GM18870 (cell line): ENCODE data around the gene MTA1.

ENCODE experiments used
- ATAC-seq: cut with Tn5 transposase; IDR thresholded peaks from one replicate; pipeline ENCODE4 v1.9.1; 2021; ENCODE audit warnings: moderate library complexity; ENCODE audit not compliant: unreplicated experiment

MTA1 gene

DNA sequence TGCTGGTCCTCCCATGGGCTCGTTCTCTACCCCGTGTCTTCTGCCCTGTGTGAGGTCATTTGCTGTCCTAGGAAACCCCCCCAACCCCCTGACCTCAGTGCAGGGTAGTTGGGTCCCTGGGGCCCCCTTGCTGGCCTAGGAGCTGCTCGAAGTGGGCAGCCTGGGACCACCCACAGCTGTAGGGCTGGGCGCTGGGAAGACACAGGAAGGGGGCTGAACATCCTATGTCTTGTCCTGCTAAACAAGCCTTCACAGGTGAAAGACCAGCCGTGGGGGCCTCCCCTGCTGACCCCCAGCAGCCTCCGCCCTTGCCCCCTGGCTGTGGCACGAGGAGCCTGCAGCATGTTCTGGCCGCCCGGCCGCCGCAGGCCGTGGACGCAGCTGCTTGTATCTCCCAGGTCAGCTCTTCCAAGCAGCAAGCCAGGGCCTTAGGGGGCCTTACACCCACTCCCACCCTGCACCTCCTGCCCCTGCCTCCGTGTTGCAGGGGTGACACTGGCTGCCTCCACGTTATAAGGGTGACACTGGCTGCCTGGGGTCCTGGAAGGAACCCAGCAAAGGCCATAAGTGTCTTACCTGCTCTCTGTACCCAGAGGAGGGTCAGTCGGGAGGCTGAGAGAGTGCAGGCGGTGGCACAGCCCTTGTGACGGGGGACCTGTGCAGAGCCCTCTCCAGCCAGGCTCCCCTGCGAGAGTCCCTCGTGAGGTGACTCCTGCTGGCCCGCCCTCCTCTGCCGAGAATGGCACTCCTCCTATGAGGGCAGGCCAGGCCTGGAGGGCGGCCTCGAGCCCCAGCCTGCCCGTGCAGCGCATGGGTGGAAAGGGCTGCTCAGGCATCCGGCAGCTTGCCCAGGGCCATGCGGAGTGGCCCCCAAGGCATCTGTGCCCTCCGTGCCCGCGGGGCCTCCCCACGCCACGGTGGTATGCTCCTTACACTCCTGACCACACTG, 32.8 kb upstream of the MTA1 start:
- ATAC-seq = no peak

DNA sequence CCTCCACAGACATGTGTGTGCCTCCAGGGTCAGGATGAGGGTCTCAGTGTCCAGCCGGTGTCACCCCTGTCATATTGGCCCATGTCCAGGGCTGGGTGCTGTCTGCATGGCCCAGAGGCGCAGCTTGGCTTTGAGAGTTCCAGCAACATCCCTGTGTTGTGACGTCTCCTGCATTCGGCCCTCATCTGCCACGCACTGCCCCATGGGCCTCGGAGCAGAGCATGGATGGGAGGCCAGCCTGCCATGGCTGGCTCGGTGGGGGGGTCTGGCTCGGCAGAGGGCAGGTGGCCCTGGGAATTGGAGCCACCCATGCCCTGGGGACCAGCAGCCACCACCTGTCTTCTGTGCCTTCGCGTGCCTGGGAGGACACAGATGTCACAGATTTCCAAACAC, 32.1 kb upstream of the MTA1 start:
- no peak for ATAC-seq

DNA sequence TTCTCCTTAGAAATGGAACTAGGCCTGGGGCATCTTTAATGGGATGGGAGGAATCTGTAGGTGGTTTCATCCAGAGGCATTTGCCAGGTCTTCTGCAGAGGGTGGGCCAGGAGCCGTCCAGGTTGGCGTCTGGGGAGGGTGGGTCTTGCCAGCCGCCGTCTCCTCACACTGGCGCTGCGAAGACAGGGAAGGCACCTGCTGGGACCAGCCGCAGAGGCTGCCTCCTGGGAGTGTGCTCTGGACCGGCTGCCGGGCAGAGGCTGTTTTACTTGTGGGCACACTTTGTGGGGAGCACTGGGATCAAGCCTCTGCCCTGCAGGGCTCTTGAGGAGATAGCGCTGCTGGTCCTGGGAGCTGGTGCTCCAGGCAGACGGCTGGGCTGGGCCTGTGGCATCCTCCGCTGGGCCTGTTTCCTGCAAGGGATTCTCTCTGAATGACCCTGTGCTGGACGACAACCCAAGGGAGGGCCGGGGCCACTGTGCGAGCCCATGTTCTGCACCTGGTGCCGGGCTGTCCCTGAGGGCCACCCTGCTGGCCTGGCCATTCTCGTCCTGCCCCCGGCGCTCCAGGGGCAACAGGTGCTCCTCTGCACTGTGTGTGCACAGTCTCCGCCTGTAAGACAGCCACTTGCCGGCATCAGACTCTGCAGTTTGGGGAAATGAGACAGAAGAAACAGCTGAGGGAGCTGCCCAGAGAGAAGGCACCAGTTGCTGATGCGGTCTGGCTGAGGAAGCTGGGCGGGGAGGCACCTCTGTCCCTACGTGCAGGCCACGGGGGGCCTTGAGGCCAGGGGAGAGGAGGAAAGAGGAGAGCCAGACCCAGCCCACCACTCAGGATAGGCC, 31.3 kb upstream of the MTA1 start:
- ATAC-seq = no peak

DNA sequence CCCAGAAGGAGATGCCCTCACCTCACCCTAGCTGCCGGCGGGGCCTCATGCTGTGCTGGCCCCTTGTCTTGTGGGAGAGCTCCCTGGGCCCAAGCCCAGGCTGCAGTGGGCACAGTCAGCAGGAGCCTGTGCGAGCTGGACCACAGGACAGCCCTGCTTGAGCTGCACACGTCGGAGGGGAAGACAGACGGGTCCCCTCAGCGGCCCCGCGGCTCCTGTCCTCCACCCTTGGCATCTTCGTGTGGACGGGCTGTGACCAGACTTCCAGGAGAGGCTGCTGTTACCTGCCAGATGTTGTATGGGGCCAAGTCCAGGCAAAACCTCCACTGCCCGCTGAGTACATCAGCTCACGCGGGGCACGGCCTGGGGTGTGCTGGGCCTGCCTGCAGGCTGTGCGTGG, 30.7 kb upstream of the MTA1 start:
- ATAC-seq = no peak

DNA sequence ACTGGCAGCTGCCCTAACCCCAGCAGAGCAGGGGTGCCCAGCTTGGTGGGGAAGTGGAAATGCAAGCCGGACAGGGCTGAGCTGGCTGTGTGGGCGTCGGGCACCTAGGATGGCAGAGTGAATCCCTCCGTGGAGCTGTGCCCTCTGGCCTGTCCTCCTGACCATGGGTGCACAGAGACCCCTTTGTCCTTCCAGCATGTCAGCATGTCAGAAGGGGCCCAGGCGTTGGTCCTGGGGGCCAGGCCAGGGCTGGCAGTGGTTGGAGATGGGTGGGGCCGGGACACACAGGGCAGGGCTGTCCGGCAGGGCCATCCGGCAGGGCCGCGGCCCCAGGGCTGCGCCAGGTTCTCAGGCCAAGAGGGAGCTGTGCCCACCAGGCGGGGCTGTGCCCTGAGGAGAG, 30.1 kb upstream of the MTA1 start:
- no peak for ATAC-seq

DNA sequence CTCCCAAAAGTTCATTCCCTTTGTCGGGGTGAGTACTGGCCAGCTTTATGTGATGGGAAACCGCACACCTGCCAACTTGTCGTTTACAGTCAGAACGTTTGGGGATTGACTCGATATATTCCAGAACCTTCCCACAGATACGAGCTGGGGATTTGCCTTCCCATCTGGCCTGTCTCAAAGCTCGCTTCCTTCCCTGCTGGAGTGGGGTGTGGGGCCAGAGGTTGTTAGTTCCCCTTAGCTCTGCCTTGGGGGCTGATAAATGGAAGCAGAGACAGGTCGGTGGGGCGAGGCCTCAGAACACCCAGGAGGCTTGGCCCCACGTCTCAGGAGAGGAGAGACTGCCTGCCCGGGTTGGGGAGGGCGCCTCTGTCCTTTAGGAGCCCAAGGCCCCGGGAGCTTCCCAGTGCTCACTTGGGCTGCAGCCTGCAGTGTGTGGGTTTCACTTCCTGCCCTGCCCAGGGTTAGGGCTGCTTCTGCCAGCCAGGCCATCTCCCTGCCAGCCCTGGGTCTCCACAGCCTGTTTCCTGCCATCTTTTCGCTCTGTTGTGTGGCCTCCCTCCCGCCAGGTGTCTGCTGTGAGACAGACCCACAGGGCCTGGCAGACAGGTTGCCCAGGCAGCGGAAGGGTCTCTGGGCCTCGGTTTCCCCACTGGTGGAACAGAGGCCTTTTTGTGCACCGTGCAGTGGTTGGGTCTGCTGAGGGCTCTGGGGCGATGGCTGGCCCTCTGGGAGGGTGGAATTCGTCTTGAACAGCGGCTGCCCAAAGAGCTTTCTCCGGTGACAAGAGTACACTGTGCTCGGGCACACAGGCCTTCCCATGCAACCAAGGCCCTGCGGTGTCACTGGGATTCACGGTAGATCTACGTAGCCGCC, 29.4 kb upstream of the MTA1 start:
- ATAC-seq = no peak

DNA sequence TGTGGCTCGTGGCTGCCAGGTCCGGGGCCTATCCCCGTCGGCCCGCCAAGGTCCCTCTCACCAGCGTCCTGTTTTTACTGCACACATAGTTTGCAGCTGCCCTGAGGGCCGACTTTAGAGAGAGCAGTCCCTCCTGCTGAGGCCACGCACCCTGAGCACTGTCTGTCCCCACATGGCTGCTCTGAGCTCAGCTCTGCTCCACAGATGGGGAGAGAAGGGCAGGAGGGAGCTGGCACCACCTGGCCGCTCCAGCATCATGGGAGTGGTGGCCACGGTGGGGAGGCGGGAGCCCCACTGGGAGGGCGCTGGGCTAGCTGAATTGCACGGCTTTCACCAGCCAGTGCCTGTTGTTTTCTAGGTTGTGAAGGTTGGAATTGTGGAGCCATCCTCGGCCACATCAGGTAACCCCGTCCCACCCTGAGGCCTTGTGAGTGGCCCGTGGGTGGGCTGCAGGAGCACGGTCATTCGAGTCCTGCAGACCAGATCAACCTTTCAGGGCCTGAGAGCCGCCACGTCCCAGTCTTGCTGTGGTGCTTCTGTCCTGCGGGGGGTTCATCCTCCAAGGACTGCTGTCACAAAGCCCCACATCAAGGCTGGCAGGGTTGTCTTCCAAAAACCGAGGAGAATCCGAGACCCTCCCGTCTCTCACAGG, 28.7 kb upstream of the MTA1 start:
- no peak for ATAC-seq

DNA sequence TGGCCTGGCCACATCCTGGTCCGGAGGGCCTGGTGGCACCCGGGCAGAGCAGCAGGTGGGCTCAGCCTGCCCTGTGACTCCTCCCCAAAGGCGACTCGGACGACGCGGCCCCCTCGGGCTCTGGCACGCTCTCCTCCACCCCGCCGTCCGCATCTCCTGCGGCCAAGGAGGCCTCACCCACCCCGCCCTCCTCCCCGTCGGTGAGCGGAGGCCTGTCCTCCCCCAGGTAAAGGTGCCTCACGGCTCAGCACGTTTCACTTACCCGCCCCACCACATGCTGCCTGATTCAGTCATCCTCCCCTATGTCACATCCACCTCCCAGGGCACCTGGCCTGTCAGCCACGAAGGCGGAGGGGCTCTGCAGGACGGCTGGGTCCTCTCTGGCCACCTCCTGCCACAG, 28.1 kb upstream of the MTA1 start:
- ATAC-seq = no peak

DNA sequence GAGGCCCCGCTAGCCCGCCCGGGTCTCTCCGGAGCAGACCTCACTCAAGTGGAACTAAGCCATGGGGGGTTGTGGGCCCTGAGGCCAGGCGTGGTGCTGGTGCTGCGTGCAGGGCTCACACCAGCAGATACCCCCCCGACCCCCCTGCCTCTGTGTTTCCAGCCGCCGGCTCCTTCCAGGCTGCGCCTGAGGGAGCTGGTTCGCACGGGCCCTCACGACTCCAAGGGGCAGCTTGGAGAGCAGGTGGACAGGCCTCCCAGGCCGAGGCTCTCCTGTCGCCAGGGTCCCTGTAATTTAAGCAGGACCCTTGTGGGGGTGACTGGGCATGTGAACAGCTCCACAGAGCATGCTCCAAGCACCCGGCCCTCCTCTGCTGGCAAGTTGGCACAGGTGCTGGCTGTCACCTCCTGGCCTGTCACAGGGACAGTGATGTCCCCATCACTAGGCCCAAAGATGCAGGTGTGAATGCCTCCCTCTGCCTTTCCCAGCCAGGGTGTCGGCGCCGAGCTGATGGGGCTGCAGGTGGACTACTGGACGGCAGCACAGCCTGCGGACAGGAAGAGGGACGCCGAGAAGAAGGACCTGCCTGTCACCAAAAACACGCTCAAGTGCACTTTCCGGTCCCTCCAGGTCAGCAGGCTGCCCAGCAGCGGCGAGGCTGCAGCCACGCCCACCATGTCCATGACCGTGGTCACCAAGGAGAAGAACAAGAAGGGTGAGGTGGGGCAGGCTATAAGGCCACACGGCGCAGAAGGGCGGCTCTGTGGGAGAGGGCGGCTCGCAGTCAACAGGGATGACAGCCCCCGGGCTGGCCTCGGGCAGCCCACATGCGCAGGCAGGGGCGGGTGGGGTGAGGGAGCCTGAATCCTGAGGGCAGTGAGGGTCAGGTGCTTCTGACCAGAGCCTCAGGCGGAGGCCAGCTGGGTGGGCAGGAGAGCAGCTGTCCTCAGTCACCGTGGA, 27.2 kb upstream of the MTA1 start:
- no peak for ATAC-seq

DNA sequence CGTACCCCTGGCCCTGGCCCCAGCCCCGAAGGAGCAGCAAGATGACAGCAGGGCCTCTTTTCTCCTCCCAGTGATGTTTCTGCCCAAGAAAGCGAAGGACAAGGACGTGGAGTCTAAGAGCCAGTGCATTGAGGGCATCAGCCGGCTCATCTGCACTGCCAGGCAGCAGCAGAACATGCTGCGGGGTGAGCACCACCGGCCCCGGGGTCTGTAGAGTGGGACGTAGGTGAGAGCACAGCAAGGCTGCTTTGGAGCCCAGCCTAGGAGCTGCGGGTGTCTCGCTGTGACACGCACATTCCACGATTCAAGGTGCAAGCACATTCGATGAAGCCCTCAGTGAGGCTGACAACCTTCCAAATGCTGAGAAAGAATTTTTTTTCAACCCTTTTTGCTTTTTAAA, 26.5 kb upstream of the MTA1 start:
- no peak for ATAC-seq

DNA sequence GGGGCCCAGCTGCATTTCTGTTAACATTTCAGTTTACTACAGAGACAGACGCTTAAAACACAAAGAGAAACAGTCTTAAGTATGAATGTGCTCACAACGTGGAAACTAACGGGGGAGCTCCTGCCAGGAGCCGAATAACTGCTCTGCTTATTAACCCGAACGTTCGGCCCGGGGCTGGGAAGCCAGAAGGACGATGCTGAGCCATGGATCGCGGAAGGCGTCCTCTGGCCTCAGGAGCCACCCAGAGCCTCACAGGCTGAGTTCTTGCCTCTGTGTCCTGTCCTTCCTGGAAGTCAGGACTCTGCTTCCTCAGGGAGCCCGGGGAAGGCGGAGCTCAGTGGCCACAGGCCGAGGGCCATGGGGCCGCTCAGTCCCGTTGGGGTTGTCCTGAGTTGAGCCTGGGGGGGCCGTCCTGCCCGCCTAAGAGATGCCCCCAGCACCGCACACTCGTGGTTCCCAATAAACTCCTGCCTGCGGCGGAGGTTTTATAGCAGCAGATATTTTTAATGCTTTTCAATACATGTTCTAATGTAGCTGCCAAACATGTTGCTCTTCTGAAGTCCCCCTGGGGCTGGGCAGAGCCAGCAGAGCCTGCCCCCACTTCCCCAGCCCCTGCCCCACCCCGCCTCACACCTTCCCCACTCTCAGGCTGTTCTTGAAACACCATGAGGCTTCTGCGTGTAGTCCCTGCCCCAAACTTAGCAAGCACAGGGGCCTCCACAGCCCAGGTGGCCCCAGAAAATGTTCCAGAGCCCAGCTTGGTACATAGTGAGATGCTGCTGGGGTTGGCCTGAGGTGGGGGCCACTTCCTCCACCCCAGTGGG, 24.7 kb upstream of the MTA1 start:
- no peak for ATAC-seq

DNA sequence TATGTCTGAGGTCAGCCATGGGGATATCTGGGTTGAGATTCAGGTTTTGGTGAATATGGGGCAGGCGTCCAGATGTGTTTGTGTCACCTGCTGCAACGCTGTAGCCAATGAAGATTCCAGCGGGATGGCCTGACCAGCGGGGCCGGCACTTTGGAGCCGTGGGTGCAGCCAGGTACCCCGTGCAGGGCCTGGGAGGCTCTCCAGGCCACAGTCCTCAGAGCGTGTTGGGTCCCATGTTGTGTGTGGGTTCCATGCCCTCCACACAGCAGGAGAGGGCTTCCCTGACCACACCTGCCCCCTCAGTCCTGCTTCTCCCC, 24.1 kb upstream of the MTA1 start:
- no peak for ATAC-seq

DNA sequence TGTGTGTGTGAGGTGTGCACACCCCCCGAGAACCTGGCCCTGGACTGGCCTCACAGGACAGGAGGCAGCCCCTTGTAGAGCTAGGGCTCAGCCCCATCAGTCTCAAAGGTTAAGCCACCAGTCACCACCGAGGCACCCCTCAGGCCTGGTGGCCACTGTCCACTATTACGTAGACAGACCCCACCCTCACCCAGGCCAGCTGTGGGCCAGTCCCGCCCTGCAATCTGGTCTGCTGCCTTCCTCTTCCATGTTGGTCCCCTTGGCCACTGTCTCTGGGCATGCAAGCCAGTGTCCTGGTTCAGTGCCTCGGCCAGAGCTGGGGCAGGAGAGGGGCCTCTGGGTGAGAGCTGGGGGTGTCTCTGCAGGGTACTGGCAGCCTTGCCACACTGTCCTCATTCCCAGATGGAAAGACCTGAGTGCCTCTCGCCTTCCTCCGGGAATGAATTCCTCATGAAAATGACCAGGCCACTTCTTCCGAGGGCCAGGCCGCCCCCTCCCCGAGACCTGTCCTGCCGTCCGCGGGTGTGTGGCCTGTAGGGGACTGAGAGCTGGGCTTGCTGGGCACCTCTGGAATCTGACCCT, 22.2 kb upstream of the MTA1 start:
- no peak for ATAC-seq

DNA sequence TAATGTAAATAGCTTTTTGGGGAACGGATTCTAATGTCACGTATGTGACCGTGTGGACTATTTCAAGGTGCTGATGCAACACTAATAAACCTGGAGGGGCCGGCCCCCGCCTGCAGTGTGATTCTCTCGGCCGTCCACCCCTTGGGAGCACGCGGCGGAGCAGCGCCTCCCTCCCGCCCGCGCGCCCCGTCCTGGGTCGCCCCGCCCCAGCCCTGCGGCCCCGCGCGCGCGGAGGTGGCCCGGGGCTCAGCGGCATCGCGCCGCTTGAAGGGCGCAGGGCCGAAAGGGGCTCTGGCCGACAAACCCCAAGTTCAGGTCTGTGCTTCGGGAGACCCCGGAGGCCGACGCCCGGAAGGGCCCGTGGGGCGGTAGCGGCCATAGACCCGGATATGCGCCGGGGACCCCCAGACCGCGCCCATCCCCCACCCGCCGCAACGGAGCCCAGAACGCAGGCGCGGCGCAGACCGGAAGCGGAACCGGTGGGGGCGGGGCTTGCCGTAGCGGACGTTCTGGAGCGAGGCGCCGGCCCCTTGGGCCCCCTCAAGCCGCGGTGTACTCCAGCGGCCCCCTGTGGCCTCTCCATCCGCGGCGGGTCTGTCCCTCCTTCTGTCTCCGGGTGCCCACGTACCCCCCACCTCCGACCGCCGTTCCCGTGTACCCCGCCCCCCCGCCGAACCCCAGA, 21.4 kb upstream of the MTA1 start, which contains the start of gene TEX22:
TEX22 (plus strand) TSS at position 495 of the 682 bp plus-strand sequence. CDS start 803 bp downstream, outside the sequence.
- no peak for ATAC-seq

DNA sequence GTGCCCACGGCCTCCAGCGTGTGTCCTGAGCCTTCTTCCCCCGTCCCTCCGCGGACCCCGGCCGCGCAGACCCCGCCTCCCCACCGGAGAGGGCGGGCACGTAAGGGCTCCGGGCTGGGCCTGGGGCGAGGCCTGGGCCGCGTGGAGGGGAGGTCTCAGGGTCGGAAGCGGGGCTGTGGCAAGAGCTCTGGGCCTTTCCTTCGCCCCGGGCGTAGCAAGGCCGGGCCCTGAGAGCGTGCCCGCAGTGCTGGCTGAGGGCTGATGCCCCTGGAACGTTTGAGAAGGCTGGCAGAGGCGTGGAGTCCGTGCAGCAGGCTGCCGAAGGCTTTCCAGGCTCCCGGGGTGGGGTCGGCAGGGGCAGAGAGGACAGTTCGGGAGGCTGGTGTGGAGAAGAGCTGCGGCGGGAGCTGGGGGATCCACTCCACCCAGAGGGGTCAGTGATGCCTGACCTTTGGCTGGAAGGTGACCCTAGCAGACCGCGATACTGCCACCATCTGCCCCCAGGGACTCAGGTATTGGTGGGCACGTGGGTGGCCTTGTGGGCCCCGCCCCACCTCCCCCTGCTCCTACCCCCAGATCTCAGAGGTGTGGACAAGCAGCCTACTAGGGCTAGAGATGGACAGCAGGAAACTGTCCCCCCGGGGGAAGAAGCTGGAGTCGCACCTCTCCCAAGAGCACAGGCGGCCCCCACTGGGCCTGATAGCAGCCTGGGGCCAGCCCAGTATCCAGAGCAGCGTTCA, 20.7 kb upstream of the MTA1 start:
- no peak for ATAC-seq

DNA sequence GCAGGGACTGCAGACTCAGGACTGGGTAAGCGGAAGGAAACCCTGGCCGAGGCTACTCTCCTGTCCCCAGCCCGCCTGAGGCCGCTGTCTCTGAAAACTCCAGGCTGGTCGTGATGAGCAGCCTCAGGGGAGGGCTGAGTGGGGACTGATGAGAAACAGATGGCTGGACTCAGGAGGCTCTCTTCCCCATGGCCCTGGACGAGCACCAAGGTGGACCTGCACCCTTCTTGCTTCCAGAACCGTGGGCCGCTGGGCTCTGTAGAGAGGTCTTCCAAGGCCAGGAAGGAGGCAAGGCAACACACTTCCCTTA, 20.2 kb upstream of the MTA1 start:
- no peak for ATAC-seq

DNA sequence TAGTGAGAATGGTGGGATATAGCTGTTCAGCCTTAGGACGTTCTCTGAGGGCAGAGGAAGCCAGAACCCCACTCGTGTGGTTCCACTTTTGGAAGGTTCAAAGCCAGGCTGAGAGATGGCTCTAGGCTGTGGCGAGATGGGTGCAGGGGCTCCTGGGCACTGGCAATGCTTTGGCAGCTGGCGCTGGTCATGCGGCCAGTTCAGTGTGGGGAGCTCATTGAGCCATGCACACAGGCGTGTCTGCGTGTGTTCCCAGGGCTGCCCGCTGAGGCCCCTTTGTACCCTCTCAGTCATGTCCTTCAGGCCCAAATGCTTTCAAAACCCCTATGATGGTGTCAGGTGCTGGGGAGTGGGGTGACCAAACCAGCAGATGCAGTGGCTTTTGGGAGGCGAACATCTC, 19.6 kb upstream of the MTA1 start:
- ATAC-seq = no peak
